ENCODE results near the gene VIL1. TPM values are rescaled to one million over a fixed set of nuclear protein-coding genes. Genes with fewer than 3 reads are reported as not detected.
A peak's percentile ranks its signal among the peaks of the same experiment; 100 is the strongest.

Gene VIL1
- total and polyA plus RNA-seq, 2 of the 13 experiments (the other 11 are each of a cell fraction or from before 2014, with no cell fraction given): 287 to 301 TPM

- 0 out of 2 replicates have a peak, but pooled peaks have one; percentile 65 for TF ChIP-seq ZBED4 (CRISPR knock-in tag; IDR thresholded peaks at IDR 0.05; ENCODE audit: borderline replicate concordance)
- peak; percentile 76 for TF ChIP-seq TFE3 (CRISPR knock-in tag; IDR thresholded peaks at IDR 0.05)
- TF ChIP-seq ZNF468 (CRISPR knock-in tag; IDR thresholded peaks at IDR 0.05): no peak
- TF ChIP-seq ZFP62 (CRISPR knock-in tag; IDR thresholded peaks at IDR 0.05): no peak
- peak; percentile 82 for TF ChIP-seq SP5 (CRISPR knock-in tag; IDR thresholded peaks at IDR 0.05; ENCODE audit: borderline replicate concordance, low read depth)
- no peak for TF ChIP-seq HNRNPUL1 (IDR thresholded peaks at IDR 0.05; ENCODE audit: low read depth, low read length)
- TF ChIP-seq ZNF670 (CRISPR knock-in tag; IDR thresholded peaks at IDR 0.05; ENCODE audit: borderline replicate concordance): no peak
- no peak for TF ChIP-seq ZNF792 (CRISPR knock-in tag; IDR thresholded peaks at IDR 0.05)
- TF ChIP-seq, protein P1, sequence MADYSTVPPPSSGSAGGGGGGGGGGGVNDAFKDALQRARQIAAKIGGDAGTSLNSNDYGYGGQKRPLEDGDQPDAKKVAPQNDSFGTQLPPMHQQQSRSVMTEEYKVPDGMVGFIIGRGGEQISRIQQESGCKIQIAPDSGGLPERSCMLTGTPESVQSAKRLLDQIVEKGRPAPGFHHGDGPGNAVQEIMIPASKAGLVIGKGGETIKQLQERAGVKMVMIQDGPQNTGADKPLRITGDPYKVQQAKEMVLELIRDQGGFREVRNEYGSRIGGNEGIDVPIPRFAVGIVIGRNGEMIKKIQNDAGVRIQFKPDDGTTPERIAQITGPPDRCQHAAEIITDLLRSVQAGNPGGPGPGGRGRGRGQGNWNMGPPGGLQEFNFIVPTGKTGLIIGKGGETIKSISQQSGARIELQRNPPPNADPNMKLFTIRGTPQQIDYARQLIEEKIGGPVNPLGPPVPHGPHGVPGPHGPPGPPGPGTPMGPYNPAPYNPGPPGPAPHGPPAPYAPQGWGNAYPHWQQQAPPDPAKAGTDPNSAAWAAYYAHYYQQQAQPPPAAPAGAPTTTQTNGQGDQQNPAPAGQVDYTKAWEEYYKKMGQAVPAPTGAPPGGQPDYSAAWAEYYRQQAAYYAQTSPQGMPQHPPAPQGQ (CRISPR knock-in tag; IDR thresholded peaks at IDR 0.05; ENCODE audit: borderline replicate concordance): no peak
- peak; percentile 76; the same call in 1 of the 2 replicates for TF ChIP-seq SALL2 (CRISPR knock-in tag; IDR thresholded peaks at IDR 0.05)
- no peak for TF ChIP-seq RELA (CRISPR knock-in tag; IDR thresholded peaks at IDR 0.05)
- no peak for TF ChIP-seq PAF1 (CRISPR knock-in tag; IDR thresholded peaks at IDR 0.05)
- TF ChIP-seq TBP (CRISPR knock-in tag; IDR thresholded peaks at IDR 0.05): no peak
- TF ChIP-seq FOSL2 (CRISPR knock-in tag; IDR thresholded peaks at IDR 0.05): peak; percentile 60
- TF ChIP-seq HOXA7 (CRISPR knock-in tag; IDR thresholded peaks at IDR 0.05): no peak
- TF ChIP-seq ZNF282 (IDR thresholded peaks at IDR 0.05; ENCODE audit: partially characterized antibody): no peak
- TF ChIP-seq CCDC6 (CRISPR knock-in tag; IDR thresholded peaks at IDR 0.05): peak; percentile 26; the same call in 1 of the 2 replicates
- TF ChIP-seq ZNF317 (CRISPR knock-in tag; IDR thresholded peaks at IDR 0.05): peak; percentile 43; the same call in 1 of the 2 replicates
- no peak for TF ChIP-seq SYNCRIP (IDR thresholded peaks at IDR 0.05; ENCODE audit: insufficient read depth, low read depth, low read length)
- TF ChIP-seq ZNF513 (CRISPR knock-in tag; conservative IDR thresholded peaks at IDR 0.05): no peak
- TF ChIP-seq, protein P2, sequence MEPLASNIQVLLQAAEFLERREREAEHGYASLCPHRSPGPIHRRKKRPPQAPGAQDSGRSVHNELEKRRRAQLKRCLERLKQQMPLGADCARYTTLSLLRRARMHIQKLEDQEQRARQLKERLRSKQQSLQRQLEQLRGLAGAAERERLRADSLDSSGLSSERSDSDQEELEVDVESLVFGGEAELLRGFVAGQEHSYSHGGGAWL (CRISPR knock-in tag; IDR thresholded peaks at IDR 0.05): peak; percentile 24; the same call in 1 of the 2 replicates
Measured at GRCh38 chr2:218418717-218419458, at the start of gene VIL1 (continued).

All from HepG2 (cell line).